WI38 (cell line): ENCODE data around the gene UNKL.

Experiments
- H3K4me3 ChIP-seq: 2 replicates; pipeline ENCODE4 v1.5.1; 2011; ENCODE audit warnings: low read depth, mild to moderate bottlenecking, control low read depth, low read length
- CTCF ChIP-seq: IDR thresholded peaks from 2 replicates; pipeline ENCODE4 v1.5.1; 2012; ENCODE audit warnings: low read depth, mild to moderate bottlenecking, control low read depth, low read length

UNKL gene

GRCh38 chr16:1424028-1424427 lies 9.5 kb upstream of the UNKL start:
- H3K4me3 ChIP-seq: no peak overlapping the region

GRCh38 chr16:1422076-1422475 lies 7.6 kb upstream of the UNKL start:
- no peak overlapping the region for H3K4me3 ChIP-seq
- TF ChIP-seq CTCF: no peak

More at GRCh38 chr16:1424028-1424427, 9.5 kb upstream of the UNKL start:
- TF ChIP-seq CTCF: no peak

- peak overlapping the region; percentile 97 for H3K4me3 ChIP-seq
- no peak for TF ChIP-seq CTCF
Observed at GRCh38 chr16:1420111-1420539, 5.6 kb upstream of the UNKL start.

- no peak for TF ChIP-seq CTCF
- no peak overlapping the region for H3K4me3 ChIP-seq
Observed at GRCh38 chr16:1416521-1416941, 2.0 kb upstream of the UNKL start.

GRCh38 chr16:1413684-1414531 lies 596 bp downstream of the UNKL start:
- peak overlapping the region; percentile 69 for H3K4me3 ChIP-seq
- TF ChIP-seq CTCF: peak; percentile 44

- no peak overlapping the region for H3K4me3 ChIP-seq
- no peak for TF ChIP-seq CTCF
Observed at GRCh38 chr16:1412847-1413246, 1.7 kb downstream of the UNKL start.

GRCh38 chr16:1408171-1408837 lies 6.2 kb downstream of the UNKL start:
- peak overlapping the region; percentile 64 for H3K4me3 ChIP-seq
- TF ChIP-seq CTCF: no peak
